ENCODE results near the gene ORC1.

- TF ChIP-seq GATA2 (IDR thresholded peaks at IDR 0.05; ENCODE audit: low read depth, low read length) (no peak), GATA3 (IDR thresholded peaks at IDR 0.05; ENCODE audit: low read depth, low read length) (no peak)
Measured at GRCh38 chr1:52345252-52345651, 59.0 kb downstream of the ORC1 start.

Measured in SH-SY5Y (cell line).